Liver (tissue), 9 donors: ENCODE data around the gene ADAM19. TPM values are rescaled to one million over a fixed set of nuclear protein-coding genes. Genes with fewer than 3 reads are reported as not detected.
"Not testable (repeated sequence)": the region's sequence is repeated elsewhere in the genome, so short reads cannot be mapped to it uniquely, and the experiment has no call there.

Source experiments
- DNase-seq: peaks from one replicate; pipeline ENCODE4 v3.0.0-alpha.2; 2017; ENCODE audit warnings: low spot score
- H3K27ac ChIP-seq, 2 donors: one replicate each; pipeline ENCODE4 v1.7.0; 2013; ENCODE audit warnings: inconsistent platforms in 2 of 2, low read length in 2 of 2, control low read depth in 1 of 2, low read depth in 1 of 2, mild to moderate bottlenecking in 1 of 2
- H3K27me3 ChIP-seq, 4 donors: one replicate each; pipeline versions ENCODE4 v1.6.1 to v1.7.0; 2013; ENCODE audit warnings: low read length in 3 of 4, inconsistent platforms in 1 of 4, mild to moderate bottlenecking in 1 of 4, moderate library complexity in 1 of 4; ENCODE audit not compliant: control insufficient read depth in 4 of 4, insufficient read depth in 4 of 4
- H3K36me3 ChIP-seq, 4 donors: one replicate each; pipeline versions ENCODE4 v1.6.1 to v1.7.0; 2013; ENCODE audit warnings: low read length in 3 of 4, mild to moderate bottlenecking in 3 of 4, low read depth in 1 of 4, moderate library complexity in 1 of 4; ENCODE audit not compliant: control insufficient read depth in 4 of 4, insufficient read depth in 3 of 4
- H3K4me1 ChIP-seq, 4 donors: one replicate each; pipeline versions ENCODE4 v1.6.1 to v1.7.0; 2013; ENCODE audit warnings: low read length in 3 of 4, mild to moderate bottlenecking in 3 of 4, moderate library complexity in 1 of 4; ENCODE audit not compliant: control insufficient read depth in 4 of 4, insufficient read depth in 4 of 4
- H3K4me3 ChIP-seq, 3 donors: one replicate each; pipeline versions ENCODE4 v1.6.1 to v1.7.0; 2013; ENCODE audit warnings: low read length in 3 of 3, control low read depth in 1 of 3, low read depth in 1 of 3, mild to moderate bottlenecking in 1 of 3
- H3K9ac ChIP-seq, 2 donors: one replicate each; pipeline ENCODE4 v1.7.0; 2013; ENCODE audit warnings: low read length in 2 of 2, mild to moderate bottlenecking in 2 of 2, moderate library complexity in 2 of 2, control low read depth in 1 of 2, low read depth in 1 of 2
- H3K9me3 ChIP-seq, 4 donors: one replicate each; pipeline versions ENCODE4 v1.6.1 to v1.7.0; 2013; ENCODE audit warnings: low read length in 3 of 4; ENCODE audit not compliant: control insufficient read depth in 4 of 4
- ATF3 ChIP-seq: IDR thresholded peaks from 2 replicates; pipeline ENCODE4 v1.6.1; 2016; ENCODE audit warnings: antibody characterized with exemption
- CTCF ChIP-seq: fragments of 150-350 bp; IDR thresholded peaks from 2 replicates; pipeline ENCODE4 v1.5.1; 2017; ENCODE audit warnings: improper control_type of control experiment, low read depth, low read length; ENCODE audit not compliant: missing input control
- EGR1 ChIP-seq, 2 donors: IDR thresholded peaks; 2 replicates each; pipeline ENCODE4 v1.6.1; 2016 to 2018; ENCODE audit warnings: antibody characterized with exemption in 2 of 2, low read depth in 2 of 2
- FOXA1 ChIP-seq: IDR thresholded peaks from 2 replicates; pipeline ENCODE4 v1.6.1; 2016; ENCODE audit warnings: antibody characterized with exemption
- FOXA2 ChIP-seq: IDR thresholded peaks from 2 replicates; pipeline ENCODE4 v1.6.1; 2016; ENCODE audit warnings: antibody characterized with exemption
- GABPA ChIP-seq, 2 donors: IDR thresholded peaks in 1 of 2; conservative IDR thresholded peaks in 1 of 2; 2 replicates each; pipeline ENCODE4 v1.6.1; 2016; ENCODE audit warnings: antibody characterized with exemption in 2 of 2, mild to moderate bottlenecking in 1 of 2, moderate library complexity in 1 of 2
- HNF4A ChIP-seq, 2 donors: conservative IDR thresholded peaks; 2 replicates each; pipeline ENCODE4 v1.6.1; 2016; ENCODE audit warnings: antibody characterized with exemption in 2 of 2, mild to moderate bottlenecking in 2 of 2
- HNF4G ChIP-seq: IDR thresholded peaks from 2 replicates; pipeline ENCODE4 v1.6.1; 2016; ENCODE audit warnings: antibody characterized with exemption
- JUND ChIP-seq, 2 donors: IDR thresholded peaks; 2 replicates each; pipeline ENCODE4 v1.6.1; 2016; ENCODE audit warnings: antibody characterized with exemption in 2 of 2
- MAX ChIP-seq: IDR thresholded peaks from 2 replicates; pipeline ENCODE4 v1.6.1; 2016; ENCODE audit warnings: antibody characterized with exemption
- NR2F2 ChIP-seq: IDR thresholded peaks from 2 replicates; pipeline ENCODE4 v1.6.1; 2016; ENCODE audit warnings: antibody characterized with exemption
- RAD21 ChIP-seq, 2 donors: IDR thresholded peaks; 2 replicates each; pipeline ENCODE4 v1.6.1; 2016; ENCODE audit warnings: antibody characterized with exemption in 2 of 2, mild to moderate bottlenecking in 2 of 2
- RXRA ChIP-seq, 2 donors: IDR thresholded peaks; 2 replicates each; pipeline ENCODE4 v1.6.1; 2017 to 2018; ENCODE audit warnings: antibody characterized with exemption in 2 of 2, mild to moderate bottlenecking in 1 of 2
- SP1 ChIP-seq: IDR thresholded peaks from 2 replicates; pipeline ENCODE4 v1.6.1; 2018; ENCODE audit warnings: antibody characterized with exemption, mild to moderate bottlenecking
- TAF1 ChIP-seq: conservative IDR thresholded peaks from 2 replicates; pipeline ENCODE4 v1.6.1; 2016; ENCODE audit warnings: antibody characterized with exemption, mild to moderate bottlenecking
- YY1 ChIP-seq: IDR thresholded peaks from 2 replicates; pipeline ENCODE4 v1.6.1; 2016; ENCODE audit warnings: antibody characterized with exemption, mild to moderate bottlenecking
- ZBTB33 ChIP-seq: IDR thresholded peaks from 2 replicates; pipeline ENCODE4 v1.6.1; 2016; ENCODE audit warnings: antibody characterized with exemption
- WGBS: extraction: QIAGEN DNeasy Blood & Tissue Kit; methylation state at CpG from one replicate; pipeline ENCODE4 v1.1.7; 2013; 5-methylcytosine and 5-hydroxymethylcytosine counted together
- polyA plus RNA-seq, 2 donors: library from polyadenylated mRNA; stranded (reverse) in 1 of 2; unstranded in 1 of 2; fragments of 200-250 nt in 1 of 2; fragments of >200 nt in 1 of 2; fragmentation: Nextera tagmentation in 1 of 2; extraction: Ambion mirVana in 1 of 2; gene quantifications; one replicate each; pipeline versions ENCODE4 v1.2.1 to v1.2.3, GENCODE V29; 2013 to 2015
- total RNA-seq, 2 donors: library from RNA; depleted of rRNA; stranded (reverse); fragments of >200 nt; gene quantifications; one replicate each; pipeline ENCODE4 v1.2.3, GENCODE V29; 2014
- donor health status: healthy.
- donor health status: healthy.
- donor health status: healthy.
- donor health status: healthy.
- donor health status: healthy.

ADAM19 gene
- total and polyA plus RNA-seq, 4 donors: 2.4 to 7.1 (median 2.9) TPM

DNA sequence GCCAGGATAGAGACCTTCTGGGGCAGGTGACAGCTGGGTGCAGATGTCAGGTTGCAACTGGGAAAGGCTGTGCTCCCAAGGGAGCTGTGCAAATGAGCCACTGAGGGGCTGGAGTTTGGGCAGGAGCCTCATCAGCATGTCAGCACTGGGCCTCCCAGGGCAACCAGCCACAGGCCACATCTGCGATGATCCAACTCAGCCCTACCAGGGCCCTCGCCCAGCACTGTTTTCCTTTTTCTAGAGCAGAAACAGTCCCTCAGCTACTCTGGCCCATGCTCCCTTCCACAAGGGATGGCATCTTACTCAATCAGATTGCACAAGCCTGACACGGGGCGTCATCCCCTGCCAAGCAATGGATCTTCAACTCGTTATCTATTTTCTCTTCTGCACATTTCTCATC lies 90.8 kb downstream of the ADAM19 start:
- TF ChIP-seq HNF4G (no peak), HNF4A (conservative IDR thresholded peaks at IDR 0.05) (peak; percentile 58 to 75), JUND (IDR thresholded peaks at IDR 0.05) (no peak), GABPA (IDR thresholded peaks at IDR 0.05 in 1 of 2, conservative IDR thresholded peaks at IDR 0.05 in 1 of 2) (peak in 1 of 2 donors; percentile 24), FOXA1 (peak; percentile 45), ZBTB33 (peak; percentile 34), NR2F2 (no peak), YY1 (peak; percentile 62), SP1 (peak; percentile 27), RAD21 (IDR thresholded peaks at IDR 0.05) (peak; percentile 36 to 62), FOXA2 (no peak), RXRA (IDR thresholded peaks at IDR 0.05) (peak; percentile 68 to 85), EGR1 (IDR thresholded peaks at IDR 0.05; ENCODE audit: low read depth in 2 of 2) (peak in 1 of 2 donors; percentile 60), TAF1 (no peak), MAX (peak; percentile 90), ATF3 (peak; percentile 35)
- DNase-seq: no peak
- Histone ChIP-seq H3K36me3 (peaks cover 0 to 8% (median 7%) of the 10 kb centered on the region in 4 donors), H3K27ac (peak overlapping the region; percentile 55 to 56), H3K9me3 (no peaks in the 10 kb centered on the region), H3K4me3 (no peak overlapping the region), H3K9ac (no peak overlapping the region), H3K27me3 (no peaks in the 10 kb centered on the region), H3K4me1 (peaks cover 0 to 25% (median 23%) of the 10 kb centered on the region in 4 donors)
- WGBS: 30% methylated on average over 5 of the region's 5 CpGs

- not testable (repeated sequence) for H3K27ac ChIP-seq, H3K9ac ChIP-seq, H3K27me3 ChIP-seq, DNase-seq, H3K36me3 ChIP-seq, H3K4me3 ChIP-seq, H3K9me3 ChIP-seq
- 91% methylated on average over 2 of the region's 2 CpGs for WGBS
- H3K4me1 ChIP-seq: peaks cover 10 to 46% (median 43%) of the 10 kb centered on the region in 4 donors
These were observed 92.9 kb downstream of the ADAM19 start for GRCh38 chr5:157482702-157483101.

DNA sequence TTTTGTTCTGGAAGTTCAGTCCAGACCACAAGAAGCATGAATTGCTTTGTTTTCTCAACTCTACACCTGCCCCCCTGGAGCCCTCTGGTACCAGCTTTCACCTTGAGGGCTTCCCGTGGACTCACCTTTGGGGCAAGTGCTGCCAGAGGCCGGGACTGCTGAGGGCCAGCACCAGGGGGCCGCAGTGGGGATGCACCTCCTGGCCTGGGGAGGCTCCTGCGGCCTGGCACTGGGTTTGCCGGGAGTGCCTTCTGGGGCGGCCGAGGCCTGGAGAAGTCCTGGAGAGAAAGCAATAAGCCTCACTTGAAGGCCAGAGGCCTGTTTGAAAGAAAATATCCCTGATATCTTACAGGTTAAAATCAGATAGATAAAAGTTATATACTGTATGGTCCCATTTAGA lies 93.9 kb downstream of the ADAM19 start:
- TF ChIP-seq CTCF (no peak), GABPA (IDR thresholded peaks at IDR 0.05 in 1 of 2, conservative IDR thresholded peaks at IDR 0.05 in 1 of 2) (no peak), SP1 (no peak), HNF4A (conservative IDR thresholded peaks at IDR 0.05) (no peak), RAD21 (IDR thresholded peaks at IDR 0.05) (no peak), JUND (IDR thresholded peaks at IDR 0.05) (no peak), YY1 (no peak), EGR1 (IDR thresholded peaks at IDR 0.05; ENCODE audit: low read depth in 2 of 2) (no peak), ATF3 (no peak)
- no peaks in the 10 kb centered on the region for H3K27me3 ChIP-seq
- WGBS: 97% methylated on average over 7 of the region's 7 CpGs
- H3K27ac ChIP-seq: no peak overlapping the region
- H3K4me3 ChIP-seq: no peak overlapping the region
- no peak for DNase-seq
- peaks cover 12 to 52% (median 48%) of the 10 kb centered on the region in 4 donors for H3K4me1 ChIP-seq
- no peaks in the 10 kb centered on the region for H3K9me3 ChIP-seq
- no peak overlapping the region for H3K9ac ChIP-seq
- peaks cover 0 to 2% (median 0%) of the 10 kb centered on the region in 4 donors for H3K36me3 ChIP-seq
